ENCODE data around the gene ERP29.

ERP29 gene

GRCh38 chr12:112061137-112061536, 47.9 kb downstream of the ERP29 start:
- TF ChIP-seq CTCF (IDR thresholded peaks at IDR 0.05; ENCODE audit: low read depth, low read length), result no peak
- no peak for DNase-seq (ENCODE audit: extremely low read depth, low read depth)

GRCh38 chr12:112063273-112063672, 50.0 kb downstream of the ERP29 start:
- no peak for TF ChIP-seq CTCF (IDR thresholded peaks at IDR 0.05; ENCODE audit: low read depth, low read length)
- no peak for DNase-seq (ENCODE audit: extremely low read depth, low read depth)

- TF ChIP-seq CTCF (IDR thresholded peaks at IDR 0.05; ENCODE audit: low read depth, low read length), result no peak
These were observed 53.3 kb downstream of the ERP29 start for GRCh38 chr12:112066566-112066965.

More at GRCh38 chr12:112066566-112066965, 53.3 kb downstream of the ERP29 start:
- no peak for DNase-seq (ENCODE audit: extremely low read depth, low read depth)
